HepG2 (cell line): ENCODE results near the gene SLC9A8. TPM values are rescaled to one million over a fixed set of nuclear protein-coding genes. Genes with fewer than 3 reads are reported as not detected.
A peak's percentile ranks its signal among the peaks of the same experiment; 100 is the strongest.

Source experiments
- ATF2 ChIP-seq: sonication (generic); formaldehyde crosslinking; IDR thresholded peaks from 2 replicates; pipeline ENCODE4 v1.4.0; 2020; ENCODE audit warnings: missing genetic modification reagents
- CCDC6 ChIP-seq: sonication (generic); formaldehyde crosslinking; IDR thresholded peaks from 2 replicates; pipeline ENCODE4 v1.8.1; 2022; ENCODE audit warnings: mild to moderate bottlenecking, missing genetic modification reagents, moderate library complexity
- ETV5 ChIP-seq: IDR thresholded peaks from 2 replicates; pipeline ENCODE4 v1.6.1; 2018; ENCODE audit warnings: missing biosample characterization, missing genetic modification reagents, inconsistent platforms, borderline replicate concordance
- ETV6 ChIP-seq: sonication (generic); formaldehyde crosslinking; conservative IDR thresholded peaks from 2 replicates; pipeline ENCODE4 v1.4.0; 2020; ENCODE audit warnings: missing genetic modification reagents
- FOXO1 ChIP-seq: sonication (generic); formaldehyde crosslinking; IDR thresholded peaks from 2 replicates; pipeline ENCODE4 v1.4.0; 2020; ENCODE audit warnings: missing genetic modification reagents
- FUBP1 ChIP-seq: sonication (generic); formaldehyde crosslinking; IDR thresholded peaks from 2 replicates; pipeline ENCODE4 v1.5.1; 2020; ENCODE audit warnings: missing genetic modification reagents, mild to moderate bottlenecking, borderline replicate concordance
- HMGXB4 ChIP-seq, 2 experiments: sonication (generic) in 1 of 2; formaldehyde crosslinking in 1 of 2; IDR thresholded peaks; 2 replicates each; pipeline versions ENCODE4 v1.4.0 to v1.6.1; 2018 to 2020; ENCODE audit warnings: missing genetic modification reagents in 2 of 2, borderline replicate concordance in 1 of 2, low read depth in 1 of 2, mild to moderate bottlenecking in 1 of 2, missing biosample characterization in 1 of 2
- KAT2B ChIP-seq: fragments of 150-350 bp; IDR thresholded peaks from 2 replicates; pipeline ENCODE4 v1.6.1; 2014; ENCODE audit warnings: low read depth, low read length, borderline replicate concordance
- MBNL3 ChIP-seq: fragments of 250-450 bp; sonication (Bioruptor Pico); conservative IDR thresholded peaks from 2 replicates; pipeline ENCODE4 v1.8.0; 2022; ENCODE audit warnings: mild to moderate bottlenecking, inconsistent platforms
- NCOA2 ChIP-seq: sonication (generic); formaldehyde crosslinking; IDR thresholded peaks from 2 replicates; pipeline ENCODE4 v1.8.0; 2022; ENCODE audit warnings: inconsistent platforms
- NFIB ChIP-seq: sonication (generic); formaldehyde crosslinking; IDR thresholded peaks from 2 replicates; pipeline ENCODE4 v1.9.0; 2021; ENCODE audit warnings: missing genetic modification reagents, mild to moderate bottlenecking, borderline replicate concordance
- RBM22 ChIP-seq: fragments of 200-400 bp; formaldehyde crosslinking; optimal IDR thresholded peaks from 2 replicates; pipeline ENCODE3; 2017; ENCODE audit warnings: mild to moderate bottlenecking, low read length, moderate library complexity
- RCOR2 ChIP-seq: IDR thresholded peaks from 2 replicates; pipeline ENCODE4 v1.6.1; 2016; ENCODE audit warnings: missing biosample characterization, missing genetic modification reagents
- SNAI1 ChIP-seq: sonication (generic); formaldehyde crosslinking; IDR thresholded peaks from 2 replicates; pipeline ENCODE4 v1.5.0; 2020; ENCODE audit warnings: mild to moderate bottlenecking, missing genetic modification reagents, borderline replicate concordance
- TEAD3 ChIP-seq: optimal IDR thresholded peaks from 2 replicates; pipeline ENCODE3; 2016; ENCODE audit warnings: borderline replicate concordance
- ZFP36L2 ChIP-seq: sonication (generic); formaldehyde crosslinking; IDR thresholded peaks from 2 replicates; pipeline ENCODE4 v1.4.0; 2020; ENCODE audit warnings: missing genetic modification reagents
- ZMYM3 ChIP-seq: sonication (generic); formaldehyde crosslinking; IDR thresholded peaks from 2 replicates; pipeline ENCODE4 v1.5.1; 2020; ENCODE audit warnings: mild to moderate bottlenecking, missing genetic modification reagents
- ZNF10 ChIP-seq: sonication (generic); formaldehyde crosslinking; IDR thresholded peaks from 2 replicates; pipeline ENCODE4 v1.4.0; 2020; ENCODE audit warnings: mild to moderate bottlenecking, low read depth, missing genetic modification reagents, borderline replicate concordance
- ZNF552 ChIP-seq: sonication (generic); formaldehyde crosslinking; IDR thresholded peaks from 2 replicates; pipeline ENCODE4 v1.9.0; 2022; ENCODE audit warnings: missing genetic modification reagents, mild to moderate bottlenecking, borderline replicate concordance
- polyA plus RNA-seq, 8 experiments: library from polyadenylated mRNA; depleted of rRNA in 3 of 8; stranded (reverse) in 7 of 8; unstranded in 1 of 8; fragments of >200 nt; fragmentation: Illumina TruSeq in 4 of 8; extraction: Trizol in 4 of 8; gene quantifications; 2 replicates each; pipeline versions ENCODE4 v1.2.1 to v1.2.3, GENCODE V29; 2011 to 2016; ENCODE audit warnings: low read depth in 4 of 8, missing spikeins in 1 of 8, mixed read lengths in 1 of 8; ENCODE audit not compliant: insufficient read depth in 1 of 8
- total RNA-seq, 5 experiments: library from RNA; depleted of rRNA; stranded (reverse); fragments of >200 nt; fragmentation: Illumina TruSeq; extraction: Trizol; gene quantifications; 2 replicates each; pipeline ENCODE4 v1.2.3, GENCODE V29; 2016; ENCODE audit warnings: low read depth in 1 of 5
- TF ChIP-seq, protein P1 (sequence below): IDR thresholded peaks from 2 replicates; pipeline ENCODE4 v1.6.1; 2016; ENCODE audit warnings: mild to moderate bottlenecking, missing biosample characterization, missing genetic modification reagents

SLC9A8 gene
- total and polyA plus RNA-seq, 2 of the 13 experiments (the other 11 are each of a cell fraction or from before 2014, with no cell fraction given) = 4.1 to 7.4 TPM

- TF ChIP-seq ATF2 (no peak), SNAI1 (CRISPR knock-in tag) (no peak), ZNF10 (no peak), NFIB (CRISPR knock-in tag) (no peak), ZNF552 (CRISPR knock-in tag) (no peak), HMGXB4 (CRISPR knock-in tag; IDR thresholded peaks at IDR 0.05; ENCODE audit: borderline replicate concordance in 1 of 2, low read depth in 1 of 2) (peak in 1 of 2 experiments; percentile 64; a peak in 1 of 4 replicates), RBM22 (no peak), CCDC6 (CRISPR knock-in tag) (no peak), RCOR2 (CRISPR knock-in tag) (no peak), ETV6 (CRISPR knock-in tag) (no peak), ZFP36L2 (CRISPR knock-in tag) (no peak), TEAD3 (CRISPR knock-in tag) (no peak), FOXO1 (CRISPR knock-in tag) (0 out of 2 replicates have a peak, but pooled peaks have one; percentile 14), FUBP1 (CRISPR knock-in tag) (no peak), NCOA2 (CRISPR knock-in tag) (peak; percentile 16; the same call in 1 of the 2 replicates), ZMYM3 (no peak), KAT2B (no peak), ETV5 (no peak), MBNL3 (CRISPR knock-in tag) (no peak)
- TF ChIP-seq, protein P1, sequence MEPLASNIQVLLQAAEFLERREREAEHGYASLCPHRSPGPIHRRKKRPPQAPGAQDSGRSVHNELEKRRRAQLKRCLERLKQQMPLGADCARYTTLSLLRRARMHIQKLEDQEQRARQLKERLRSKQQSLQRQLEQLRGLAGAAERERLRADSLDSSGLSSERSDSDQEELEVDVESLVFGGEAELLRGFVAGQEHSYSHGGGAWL (CRISPR knock-in tag) = 0 out of 2 replicates have a peak, but pooled peaks have one; percentile 17
Observed at GRCh38 chr20:49888212-49889000, 75.8 kb downstream of the SLC9A8 start (continued).
